GM19099 (cell line): ENCODE results near the gene SNAP25.

Experiments
- POLR2A ChIP-seq: IDR thresholded peaks from 3 replicates; pipeline ENCODE4 v1.6.1; 2011; ENCODE audit warnings: low read depth; ENCODE audit not compliant: insufficient read length; ENCODE audit errors: extremely low read depth

Gene SNAP25

GRCh38 chr20:10218536-10219451, at the start of gene SNAP25:
TSS of gene SNAP25 (plus strand) at chr20:10218830. CDS start at chr20:10275492, 56,662 bp downstream.
- TF ChIP-seq POLR2A: no peak

GRCh38 chr20:10169752-10170151, 48.9 kb upstream of the SNAP25 start:
- no peak for TF ChIP-seq POLR2A

- TF ChIP-seq POLR2A: no peak
Measured at GRCh38 chr20:10170261-10170660, 48.4 kb upstream of the SNAP25 start.

GRCh38 chr20:10171864-10172751, 46.5 kb upstream of the SNAP25 start:
- no peak for TF ChIP-seq POLR2A

GRCh38 chr20:10172998-10173655, 45.5 kb upstream of the SNAP25 start:
- no peak for TF ChIP-seq POLR2A

GRCh38 chr20:10174400-10174799, 44.2 kb upstream of the SNAP25 start:
- no peak for TF ChIP-seq POLR2A

- no peak for TF ChIP-seq POLR2A
Measured at GRCh38 chr20:10177326-10177725, 41.3 kb upstream of the SNAP25 start.

- TF ChIP-seq POLR2A: no peak
Measured at GRCh38 chr20:10178091-10178490, 40.5 kb upstream of the SNAP25 start.

- no peak for TF ChIP-seq POLR2A
Measured at GRCh38 chr20:10178727-10179313, 39.8 kb upstream of the SNAP25 start.

GRCh38 chr20:10179574-10180298, 38.9 kb upstream of the SNAP25 start:
- no peak for TF ChIP-seq POLR2A

- no peak for TF ChIP-seq POLR2A
Measured at GRCh38 chr20:10180651-10181235, 37.9 kb upstream of the SNAP25 start.

- TF ChIP-seq POLR2A: no peak
Measured at GRCh38 chr20:10185741-10186558, 32.7 kb upstream of the SNAP25 start.

- no peak for TF ChIP-seq POLR2A
Measured at GRCh38 chr20:10190456-10190855, 28.2 kb upstream of the SNAP25 start.
